GM21825 (cell line): Measurements from ENCODE around the gene C2orf68.
"Not testable (repeated sequence)": the region's sequence is repeated elsewhere in the genome, so short reads cannot be mapped to it uniquely, and the experiment has no call there.

Source experiments
- ATAC-seq: cut with Tn5 transposase; IDR thresholded peaks from one replicate; pipeline ENCODE4 v1.9.1; 2021; ENCODE audit warnings: mild to moderate bottlenecking, moderate library complexity; ENCODE audit not compliant: unreplicated experiment

C2orf68 gene

GRCh38 chr2:85599468-85600234 lies 12.2 kb downstream of the C2orf68 start:
- ATAC-seq: no peak

- ATAC-seq: no peak
Observed at GRCh38 chr2:85598594-85599340, 13.1 kb downstream of the C2orf68 start.

GRCh38 chr2:85597241-85597640 lies 14.6 kb downstream of the C2orf68 start:
- ATAC-seq: no peak

- no peak for ATAC-seq
Observed at GRCh38 chr2:85596486-85597143, 15.3 kb downstream of the C2orf68 start.

GRCh38 chr2:85596026-85596333 lies 15.9 kb downstream of the C2orf68 start:
- ATAC-seq: no peak

GRCh38 chr2:85595301-85596025 lies 16.4 kb downstream of the C2orf68 start, which contains the start of gene RNF181:
Gene RNF181 (plus strand): TSS chr2:85595745. CDS start chr2:85595764, 19 bp downstream.
- peak; percentile 97 for ATAC-seq

- ATAC-seq: no peak
Observed at GRCh38 chr2:85594715-85595300, 17.1 kb downstream of the C2orf68 start.

- no peak for ATAC-seq
Observed at GRCh38 chr2:85593023-85593422, 18.8 kb downstream of the C2orf68 start.

- not testable (repeated sequence) for ATAC-seq
Observed at GRCh38 chr2:85592299-85592698, 19.6 kb downstream of the C2orf68 start.

GRCh38 chr2:85591563-85591962 lies 20.3 kb downstream of the C2orf68 start:
- ATAC-seq: no peak

- no peak for ATAC-seq
Observed at GRCh38 chr2:85590950-85591349, 20.9 kb downstream of the C2orf68 start.

- ATAC-seq: no peak
Observed at GRCh38 chr2:85589982-85590791, 21.7 kb downstream of the C2orf68 start.

GRCh38 chr2:85589181-85589580 lies 22.7 kb downstream of the C2orf68 start:
- ATAC-seq: no peak

GRCh38 chr2:85588645-85589044 lies 23.2 kb downstream of the C2orf68 start:
- ATAC-seq: no peak

- ATAC-seq: no peak
Observed at GRCh38 chr2:85588236-85588635, 23.6 kb downstream of the C2orf68 start.

GRCh38 chr2:85585781-85586105 lies 26.1 kb downstream of the C2orf68 start:
- no peak for ATAC-seq

- ATAC-seq: peak; percentile 57
Observed at GRCh38 chr2:85584857-85585780, 26.7 kb downstream of the C2orf68 start.

GRCh38 chr2:85584354-85584856 lies 27.5 kb downstream of the C2orf68 start, which contains the start of gene VAMP5:
Gene VAMP5 (plus strand): TSS chr2:85584431. CDS start chr2:85584491, 60 bp downstream.
- ATAC-seq: peak; percentile 58
